Liver (tissue), 9 donors: ENCODE results near the gene NCMAP. TPM values are rescaled to one million over a fixed set of nuclear protein-coding genes. Genes with fewer than 3 reads are reported as not detected.

Experiments used
- DNase-seq: peaks from one replicate; pipeline ENCODE4 v3.0.0-alpha.2; 2017; ENCODE audit warnings: low spot score
- H3K27ac ChIP-seq, 2 donors: one replicate each; pipeline ENCODE4 v1.7.0; 2013; ENCODE audit warnings: inconsistent platforms in 2 of 2, low read length in 2 of 2, control low read depth in 1 of 2, low read depth in 1 of 2, mild to moderate bottlenecking in 1 of 2
- H3K27me3 ChIP-seq, 4 donors: one replicate each; pipeline versions ENCODE4 v1.6.1 to v1.7.0; 2013; ENCODE audit warnings: low read length in 3 of 4, inconsistent platforms in 1 of 4, mild to moderate bottlenecking in 1 of 4, moderate library complexity in 1 of 4; ENCODE audit not compliant: control insufficient read depth in 4 of 4, insufficient read depth in 4 of 4
- H3K36me3 ChIP-seq, 4 donors: one replicate each; pipeline versions ENCODE4 v1.6.1 to v1.7.0; 2013; ENCODE audit warnings: low read length in 3 of 4, mild to moderate bottlenecking in 3 of 4, low read depth in 1 of 4, moderate library complexity in 1 of 4; ENCODE audit not compliant: control insufficient read depth in 4 of 4, insufficient read depth in 3 of 4
- H3K4me1 ChIP-seq, 4 donors: one replicate each; pipeline versions ENCODE4 v1.6.1 to v1.7.0; 2013; ENCODE audit warnings: low read length in 3 of 4, mild to moderate bottlenecking in 3 of 4, moderate library complexity in 1 of 4; ENCODE audit not compliant: control insufficient read depth in 4 of 4, insufficient read depth in 4 of 4
- H3K4me3 ChIP-seq, 3 donors: one replicate each; pipeline versions ENCODE4 v1.6.1 to v1.7.0; 2013; ENCODE audit warnings: low read length in 3 of 3, control low read depth in 1 of 3, low read depth in 1 of 3, mild to moderate bottlenecking in 1 of 3
- H3K9ac ChIP-seq, 2 donors: one replicate each; pipeline ENCODE4 v1.7.0; 2013; ENCODE audit warnings: low read length in 2 of 2, mild to moderate bottlenecking in 2 of 2, moderate library complexity in 2 of 2, control low read depth in 1 of 2, low read depth in 1 of 2
- H3K9me3 ChIP-seq, 4 donors: one replicate each; pipeline versions ENCODE4 v1.6.1 to v1.7.0; 2013; ENCODE audit warnings: low read length in 3 of 4; ENCODE audit not compliant: control insufficient read depth in 4 of 4
- ATF3 ChIP-seq: IDR thresholded peaks from 2 replicates; pipeline ENCODE4 v1.6.1; 2016; ENCODE audit warnings: antibody characterized with exemption
- EGR1 ChIP-seq, 2 donors: IDR thresholded peaks; 2 replicates each; pipeline ENCODE4 v1.6.1; 2016 to 2018; ENCODE audit warnings: antibody characterized with exemption in 2 of 2, low read depth in 2 of 2
- FOXA1 ChIP-seq: IDR thresholded peaks from 2 replicates; pipeline ENCODE4 v1.6.1; 2016; ENCODE audit warnings: antibody characterized with exemption
- FOXA2 ChIP-seq: IDR thresholded peaks from 2 replicates; pipeline ENCODE4 v1.6.1; 2016; ENCODE audit warnings: antibody characterized with exemption
- GABPA ChIP-seq, 2 donors: IDR thresholded peaks in 1 of 2; conservative IDR thresholded peaks in 1 of 2; 2 replicates each; pipeline ENCODE4 v1.6.1; 2016; ENCODE audit warnings: antibody characterized with exemption in 2 of 2, mild to moderate bottlenecking in 1 of 2, moderate library complexity in 1 of 2
- HNF4A ChIP-seq, 2 donors: conservative IDR thresholded peaks; 2 replicates each; pipeline ENCODE4 v1.6.1; 2016; ENCODE audit warnings: antibody characterized with exemption in 2 of 2, mild to moderate bottlenecking in 2 of 2
- HNF4G ChIP-seq: IDR thresholded peaks from 2 replicates; pipeline ENCODE4 v1.6.1; 2016; ENCODE audit warnings: antibody characterized with exemption
- JUND ChIP-seq, 2 donors: IDR thresholded peaks; 2 replicates each; pipeline ENCODE4 v1.6.1; 2016; ENCODE audit warnings: antibody characterized with exemption in 2 of 2
- NR2F2 ChIP-seq: IDR thresholded peaks from 2 replicates; pipeline ENCODE4 v1.6.1; 2016; ENCODE audit warnings: antibody characterized with exemption
- RAD21 ChIP-seq, 2 donors: IDR thresholded peaks; 2 replicates each; pipeline ENCODE4 v1.6.1; 2016; ENCODE audit warnings: antibody characterized with exemption in 2 of 2, mild to moderate bottlenecking in 2 of 2
- REST ChIP-seq: IDR thresholded peaks from 2 replicates; pipeline ENCODE4 v1.6.1; 2016; ENCODE audit warnings: antibody characterized with exemption, mild to moderate bottlenecking
- RXRA ChIP-seq, 2 donors: IDR thresholded peaks; 2 replicates each; pipeline ENCODE4 v1.6.1; 2017 to 2018; ENCODE audit warnings: antibody characterized with exemption in 2 of 2, mild to moderate bottlenecking in 1 of 2
- SP1 ChIP-seq: IDR thresholded peaks from 2 replicates; pipeline ENCODE4 v1.6.1; 2018; ENCODE audit warnings: antibody characterized with exemption, mild to moderate bottlenecking
- TAF1 ChIP-seq: conservative IDR thresholded peaks from 2 replicates; pipeline ENCODE4 v1.6.1; 2016; ENCODE audit warnings: antibody characterized with exemption, mild to moderate bottlenecking
- YY1 ChIP-seq: IDR thresholded peaks from 2 replicates; pipeline ENCODE4 v1.6.1; 2016; ENCODE audit warnings: antibody characterized with exemption, mild to moderate bottlenecking
- WGBS: extraction: QIAGEN DNeasy Blood & Tissue Kit; methylation state at CpG from one replicate; pipeline ENCODE4 v1.1.7; 2013; 5-methylcytosine and 5-hydroxymethylcytosine counted together
- polyA plus RNA-seq, 2 donors: library from polyadenylated mRNA; stranded (reverse) in 1 of 2; unstranded in 1 of 2; fragments of 200-250 nt in 1 of 2; fragments of >200 nt in 1 of 2; fragmentation: Nextera tagmentation in 1 of 2; extraction: Ambion mirVana in 1 of 2; gene quantifications; one replicate each; pipeline versions ENCODE4 v1.2.1 to v1.2.3, GENCODE V29; 2013 to 2015
- total RNA-seq, 2 donors: library from RNA; depleted of rRNA; stranded (reverse); fragments of >200 nt; gene quantifications; one replicate each; pipeline ENCODE4 v1.2.3, GENCODE V29; 2014
- TF ChIP-seq, protein P1 (sequence below): fragments of 150-350 bp; IDR thresholded peaks from 2 replicates; pipeline ENCODE4 v1.5.1; 2017; ENCODE audit warnings: improper control_type of control experiment, low read depth, low read length; ENCODE audit not compliant: missing input control
- TF ChIP-seq, protein P2 (sequence below): IDR thresholded peaks from 2 replicates; pipeline ENCODE4 v1.6.1; 2016; ENCODE audit warnings: antibody characterized with exemption
- TF ChIP-seq, protein P3 (sequence below): IDR thresholded peaks from 2 replicates; pipeline ENCODE4 v1.6.1; 2016; ENCODE audit warnings: antibody characterized with exemption
- donor health status: healthy.
- donor health status: healthy.
- donor health status: healthy.
- donor health status: healthy.
- donor health status: healthy.

Gene NCMAP
- total and polyA plus RNA-seq, 4 donors = 0.31 to 4.8 (median 0.61) TPM

GRCh38 chr1:24547195-24547594 lies 8.7 kb upstream of the NCMAP start (continued):
- TF ChIP-seq, protein P1, sequence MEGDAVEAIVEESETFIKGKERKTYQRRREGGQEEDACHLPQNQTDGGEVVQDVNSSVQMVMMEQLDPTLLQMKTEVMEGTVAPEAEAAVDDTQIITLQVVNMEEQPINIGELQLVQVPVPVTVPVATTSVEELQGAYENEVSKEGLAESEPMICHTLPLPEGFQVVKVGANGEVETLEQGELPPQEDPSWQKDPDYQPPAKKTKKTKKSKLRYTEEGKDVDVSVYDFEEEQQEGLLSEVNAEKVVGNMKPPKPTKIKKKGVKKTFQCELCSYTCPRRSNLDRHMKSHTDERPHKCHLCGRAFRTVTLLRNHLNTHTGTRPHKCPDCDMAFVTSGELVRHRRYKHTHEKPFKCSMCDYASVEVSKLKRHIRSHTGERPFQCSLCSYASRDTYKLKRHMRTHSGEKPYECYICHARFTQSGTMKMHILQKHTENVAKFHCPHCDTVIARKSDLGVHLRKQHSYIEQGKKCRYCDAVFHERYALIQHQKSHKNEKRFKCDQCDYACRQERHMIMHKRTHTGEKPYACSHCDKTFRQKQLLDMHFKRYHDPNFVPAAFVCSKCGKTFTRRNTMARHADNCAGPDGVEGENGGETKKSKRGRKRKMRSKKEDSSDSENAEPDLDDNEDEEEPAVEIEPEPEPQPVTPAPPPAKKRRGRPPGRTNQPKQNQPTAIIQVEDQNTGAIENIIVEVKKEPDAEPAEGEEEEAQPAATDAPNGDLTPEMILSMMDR = no peak
- TF ChIP-seq JUND (IDR thresholded peaks at IDR 0.05) = no peak

GRCh38 chr1:24548070-24548469 lies 7.8 kb upstream of the NCMAP start:
- H3K27ac ChIP-seq = no peak overlapping the region
- no peaks in the 10 kb centered on the region for H3K9me3 ChIP-seq
- no peaks in the 10 kb centered on the region for H3K27me3 ChIP-seq
- peaks cover 0 to 34% (median 25%) of the 10 kb centered on the region in 4 donors for H3K4me1 ChIP-seq
- H3K4me3 ChIP-seq = no peak overlapping the region
- no peak overlapping the region for H3K9ac ChIP-seq
- no peaks in the 10 kb centered on the region for H3K36me3 ChIP-seq
- DNase-seq = no peak
- no peak for TF ChIP-seq ATF3
- no peak for TF ChIP-seq HNF4G
- no peak for TF ChIP-seq RXRA (IDR thresholded peaks at IDR 0.05)
- TF ChIP-seq NR2F2 = no peak
- TF ChIP-seq, protein P1 = no peak
- no peak for TF ChIP-seq GABPA (IDR thresholded peaks at IDR 0.05 in 1 of 2, conservative IDR thresholded peaks at IDR 0.05 in 1 of 2)
- TF ChIP-seq EGR1 (IDR thresholded peaks at IDR 0.05; ENCODE audit: low read depth in 2 of 2) = no peak
- TF ChIP-seq, protein P2, sequence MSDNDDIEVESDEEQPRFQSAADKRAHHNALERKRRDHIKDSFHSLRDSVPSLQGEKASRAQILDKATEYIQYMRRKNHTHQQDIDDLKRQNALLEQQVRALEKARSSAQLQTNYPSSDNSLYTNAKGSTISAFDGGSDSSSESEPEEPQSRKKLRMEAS = no peak
- TF ChIP-seq FOXA1 = no peak
- TF ChIP-seq YY1 = no peak
- TF ChIP-seq REST = no peak
- TF ChIP-seq SP1 = no peak
- no peak for TF ChIP-seq HNF4A (conservative IDR thresholded peaks at IDR 0.05)
- no peak for TF ChIP-seq TAF1
- TF ChIP-seq RAD21 (IDR thresholded peaks at IDR 0.05) = no peak
- TF ChIP-seq, protein P3, sequence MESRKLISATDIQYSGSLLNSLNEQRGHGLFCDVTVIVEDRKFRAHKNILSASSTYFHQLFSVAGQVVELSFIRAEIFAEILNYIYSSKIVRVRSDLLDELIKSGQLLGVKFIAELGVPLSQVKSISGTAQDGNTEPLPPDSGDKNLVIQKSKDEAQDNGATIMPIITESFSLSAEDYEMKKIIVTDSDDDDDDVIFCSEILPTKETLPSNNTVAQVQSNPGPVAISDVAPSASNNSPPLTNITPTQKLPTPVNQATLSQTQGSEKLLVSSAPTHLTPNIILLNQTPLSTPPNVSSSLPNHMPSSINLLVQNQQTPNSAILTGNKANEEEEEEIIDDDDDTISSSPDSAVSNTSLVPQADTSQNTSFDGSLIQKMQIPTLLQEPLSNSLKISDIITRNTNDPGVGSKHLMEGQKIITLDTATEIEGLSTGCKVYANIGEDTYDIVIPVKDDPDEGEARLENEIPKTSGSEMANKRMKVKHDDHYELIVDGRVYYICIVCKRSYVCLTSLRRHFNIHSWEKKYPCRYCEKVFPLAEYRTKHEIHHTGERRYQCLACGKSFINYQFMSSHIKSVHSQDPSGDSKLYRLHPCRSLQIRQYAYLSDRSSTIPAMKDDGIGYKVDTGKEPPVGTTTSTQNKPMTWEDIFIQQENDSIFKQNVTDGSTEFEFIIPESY = no peak
- no peak for TF ChIP-seq FOXA2
- WGBS = 69% methylated on average over 3 of the region's 3 CpGs
